K562 (cell line): ENCODE measurements around the gene SLC35A4. TPM values are rescaled to one million over a fixed set of nuclear protein-coding genes. Genes with fewer than 3 reads are reported as not detected.

Experiments
- CBX1 ChIP-seq: sonication (generic); IDR thresholded peaks from 2 replicates; pipeline ENCODE4 v1.6.1; 2016; ENCODE audit warnings: antibody characterized with exemption, low read depth, mild to moderate bottlenecking
- CCNT2 ChIP-seq: IDR thresholded peaks from 2 replicates; pipeline ENCODE4 v1.6.1; 2011; ENCODE audit warnings: borderline replicate concordance, low read depth, mild to moderate bottlenecking, moderate library complexity, mixed read lengths, low read length; ENCODE audit not compliant: insufficient read length; ENCODE audit errors: extremely low read depth
- EP300 ChIP-seq: IDR thresholded peaks from 2 replicates; pipeline ENCODE4 v1.6.1; 2012; ENCODE audit warnings: low read length, improper control_type of control experiment
- GABPB1 ChIP-seq: sonication (generic); formaldehyde crosslinking; IDR thresholded peaks from 2 replicates; pipeline ENCODE4 v1.8.0; 2022; ENCODE audit warnings: mild to moderate bottlenecking, missing genetic modification reagents
- HDAC8 ChIP-seq: fragments of 450-650 bp; IDR thresholded peaks from 2 replicates; pipeline ENCODE4 v1.6.1; 2016; ENCODE audit warnings: mild to moderate bottlenecking, missing genetic modification characterization, moderate library complexity, missing compliant biosample characterization
- HNRNPK ChIP-seq: fragments of 200-400 bp; formaldehyde crosslinking; IDR thresholded peaks from one replicate; pipeline ENCODE4 v1.6.1; 2018; ENCODE audit warnings: mild to moderate bottlenecking, low read depth, low read length; ENCODE audit not compliant: poor library complexity, severe bottlenecking
- JUND ChIP-seq, 2 experiments: IDR thresholded peaks; 2 replicates in 1 of 2; 3 replicates in 1 of 2; pipeline ENCODE4 v1.6.1; 2011; ENCODE audit warnings: borderline replicate concordance in 2 of 2, low read depth in 2 of 2, low read length in 2 of 2, improper control_type of control experiment in 1 of 2, missing biosample characterization in 1 of 2, missing genetic modification characterization in 1 of 2, missing genetic modification reagents in 1 of 2
- KLF1 ChIP-seq: fragments of 450-650 bp; IDR thresholded peaks from 2 replicates; pipeline ENCODE4 v1.6.1; 2016; ENCODE audit warnings: missing genetic modification characterization, missing compliant biosample characterization
- KLF10 ChIP-seq: fragments of 250-450 bp; sonication (Bioruptor Pico); IDR thresholded peaks from 2 replicates; pipeline ENCODE4 v1.6.1; 2021; ENCODE audit warnings: matching md5 sums
- MAFF ChIP-seq: IDR thresholded peaks from 2 replicates; pipeline ENCODE4 v1.6.1; 2012; ENCODE audit warnings: low read length, improper control_type of control experiment
- NR2C1 ChIP-seq, 2 experiments: fragments of 450-650 bp; IDR thresholded peaks; 2 replicates each; pipeline ENCODE4 v1.6.1; 2017; ENCODE audit warnings: mild to moderate bottlenecking in 2 of 2, antibody characterized with exemption in 1 of 2, inconsistent platforms in 1 of 2, missing compliant biosample characterization in 1 of 2, missing genetic modification characterization in 1 of 2
- POLR2B ChIP-seq: fragments of 450-650 bp; IDR thresholded peaks from 2 replicates; pipeline ENCODE4 v1.6.1; 2018; ENCODE audit warnings: low read depth; ENCODE audit not compliant: partially characterized antibody
- PRMT5 ChIP-seq: sonication (generic); formaldehyde crosslinking; IDR thresholded peaks from 2 replicates; pipeline ENCODE4 v1.5.0; 2020; ENCODE audit warnings: missing genetic modification reagents
- RBBP5 ChIP-seq: fragments of 200-600 bp; sonication (generic); IDR thresholded peaks from 2 replicates; pipeline ENCODE4 v1.6.1; 2012; ENCODE audit warnings: borderline replicate concordance, mild to moderate bottlenecking, low read length, control low read depth, inconsistent platforms; ENCODE audit not compliant: insufficient read depth, poor library complexity, severe bottlenecking
- RFX7 ChIP-seq: fragments of 250-450 bp; sonication (Bioruptor Pico); IDR thresholded peaks from 2 replicates; pipeline ENCODE4 v1.5.1; 2021; ENCODE audit warnings: mild to moderate bottlenecking
- RNF2 ChIP-seq: sonication (generic); IDR thresholded peaks from 2 replicates; pipeline ENCODE4 v1.6.1; 2016
- SMAD2 ChIP-seq: fragments of 150-350 bp; IDR thresholded peaks from 2 replicates; pipeline ENCODE4 v1.6.1; 2014; ENCODE audit warnings: low read depth, mild to moderate bottlenecking, low read length
- ZC3H11A ChIP-seq: IDR thresholded peaks from 2 replicates; pipeline ENCODE4 v1.6.1; 2012; ENCODE audit warnings: low read depth, low read length, improper control_type of control experiment
- ZNF134 ChIP-seq: fragments of 250-450 bp; sonication (Bioruptor Pico); conservative IDR thresholded peaks from 2 replicates; pipeline ENCODE4 v1.4.0; 2020
- ZNF143 ChIP-seq: sonication (generic); formaldehyde crosslinking; IDR thresholded peaks from 2 replicates; pipeline ENCODE4 v1.9.0; 2022; ENCODE audit warnings: mild to moderate bottlenecking, missing genetic modification reagents
- ZNF174 ChIP-seq: fragments of 250-450 bp; sonication (Bioruptor Pico); IDR thresholded peaks from 2 replicates; pipeline ENCODE4 v1.4.0; 2020; ENCODE audit warnings: mild to moderate bottlenecking
- ZSCAN32 ChIP-seq: fragments of 450-650 bp; formaldehyde crosslinking; IDR thresholded peaks from 2 replicates; pipeline ENCODE4 v1.4.0; 2020; ENCODE audit warnings: mild to moderate bottlenecking, moderate library complexity
- polyA plus RNA-seq, 8 experiments: library from polyadenylated mRNA; depleted of rRNA in 4 of 8; stranded (reverse) in 5 of 8; unstranded in 3 of 8; fragments of >200 nt; fragmentation: Nextera tagmentation in 2 of 8; fragmentation: Illumina TruSeq in 1 of 8; extraction: Ambion mirVana in 2 of 8; extraction: Trizol in 1 of 8; gene quantifications; 2 replicates each; pipeline versions ENCODE4 v1.2.1 to v1.2.3, GENCODE V29; 2011 to 2014; ENCODE audit warnings: inconsistent platforms in 1 of 8, missing spikeins in 1 of 8
- total RNA-seq, 7 experiments: library from RNA; depleted of rRNA in 6 of 7; stranded (reverse); fragments of >200 nt in 6 of 7; fragmentation: Illumina TruSeq in 2 of 7; extraction: Trizol in 2 of 7; gene quantifications; 2 replicates each; pipeline versions ENCODE4 v1.2.1 to v1.2.3, GENCODE V29; 2011 to 2021; ENCODE audit warnings: low replicate concordance in 1 of 7
- TF ChIP-seq, protein P1 (sequence below), 2 experiments: fragments of 450-650 bp in 1 of 2; sonication (generic) in 1 of 2; formaldehyde crosslinking in 1 of 2; IDR thresholded peaks in 1 of 2; conservative IDR thresholded peaks in 1 of 2; 2 replicates each; pipeline versions ENCODE4 v1.6.1 to v1.8.1; 2016 to 2023; ENCODE audit warnings: mild to moderate bottlenecking in 2 of 2, moderate library complexity in 2 of 2, inconsistent platforms in 1 of 2, missing genetic modification reagents in 1 of 2
- TF ChIP-seq, protein P2 (sequence below): fragments of 250-450 bp; sonication (Bioruptor Pico); IDR thresholded peaks from 2 replicates; pipeline ENCODE4 v1.8.0; 2021; ENCODE audit warnings: moderate library complexity, mild to moderate bottlenecking, inconsistent platforms

SLC35A4 gene
- total and polyA plus RNA-seq, 9 of the 15 experiments (the other 6 are each of a cell fraction or from before 2014, with no cell fraction given), result 21.8 to 171 (median 42.5) TPM

DNA sequence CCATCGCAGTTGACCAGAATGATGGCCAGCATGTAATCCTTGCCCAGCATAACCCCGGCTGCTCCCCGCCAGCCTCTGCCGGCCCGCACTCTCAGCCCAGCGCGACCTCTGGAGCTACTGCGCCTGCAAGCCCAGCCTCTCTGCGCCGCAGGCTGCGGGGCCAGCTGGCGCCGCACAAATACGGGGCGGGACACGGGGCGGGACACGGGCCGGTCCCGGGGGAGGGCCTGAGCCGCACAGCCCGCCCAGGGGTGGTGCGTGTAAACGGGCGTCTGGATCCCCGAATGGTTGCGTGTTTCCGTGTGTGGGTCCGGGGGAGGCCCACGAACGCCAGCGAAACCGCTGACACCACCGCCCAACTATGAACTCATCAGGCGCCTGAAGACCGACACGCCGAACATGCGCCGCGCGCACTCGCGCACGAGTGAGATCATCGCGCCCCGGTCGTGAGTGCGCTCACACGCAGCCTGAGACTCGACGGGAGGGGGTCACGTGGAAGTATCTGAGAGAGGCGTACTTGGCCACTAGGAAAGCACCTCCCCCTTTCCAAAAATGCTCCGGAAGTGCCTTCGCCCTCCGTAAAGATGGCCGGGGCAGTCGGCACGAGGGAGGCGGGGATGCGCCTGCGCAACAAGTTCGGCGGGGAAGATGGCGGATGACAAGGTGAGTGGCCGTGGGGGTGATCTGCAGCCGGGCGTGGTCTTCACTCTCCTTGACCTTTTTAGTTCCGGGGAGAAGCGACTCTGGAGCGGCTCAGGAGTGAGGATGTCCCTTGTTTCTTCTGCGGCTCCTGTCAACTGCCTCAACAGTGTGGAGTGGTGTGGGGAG, at the start of gene SLC35A4, which contains the start of gene APBB3 (continued):
- no peak for TF ChIP-seq ZNF143
- peak; percentile 92 for TF ChIP-seq NR2C1 (IDR thresholded peaks at IDR 0.05)
- TF ChIP-seq NR2C1 (tag; IDR thresholded peaks at IDR 0.05), result peak; percentile 93
- TF ChIP-seq PRMT5 (CRISPR knock-in tag), result no peak
- TF ChIP-seq, protein P1, sequence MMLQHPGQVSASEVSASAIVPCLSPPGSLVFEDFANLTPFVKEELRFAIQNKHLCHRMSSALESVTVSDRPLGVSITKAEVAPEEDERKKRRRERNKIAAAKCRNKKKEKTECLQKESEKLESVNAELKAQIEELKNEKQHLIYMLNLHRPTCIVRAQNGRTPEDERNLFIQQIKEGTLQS (IDR thresholded peaks at IDR 0.05), result peak; percentile 96
- TF ChIP-seq, protein P1 (CRISPR knock-in tag; conservative IDR thresholded peaks at IDR 0.05), result peak; percentile 74; the same call in 1 of the 2 replicates
- no peak for TF ChIP-seq KLF10
- peak; percentile 30 for TF ChIP-seq HNRNPK
- peak; percentile 82 for TF ChIP-seq POLR2B
- TF ChIP-seq RBBP5, result peak; percentile 18
- TF ChIP-seq JUND (IDR thresholded peaks at IDR 0.05; ENCODE audit: borderline replicate concordance, low read depth, low read length), result peak; percentile 97
- TF ChIP-seq JUND (tag; IDR thresholded peaks at IDR 0.05; ENCODE audit: borderline replicate concordance, low read depth, low read length), result peak; percentile 93; the same call in 2 of the 3 replicates
- TF ChIP-seq MAFF, result no peak
- TF ChIP-seq SMAD2, result no peak
- no peak for TF ChIP-seq ZC3H11A
- peak; percentile 90 for TF ChIP-seq KLF1 (tag)
- peak; percentile 88 for TF ChIP-seq RNF2
- TF ChIP-seq CBX1, result peak; percentile 24; the same call in 1 of the 2 replicates
- TF ChIP-seq EP300, result peak; percentile 58
- TF ChIP-seq, protein P2, sequence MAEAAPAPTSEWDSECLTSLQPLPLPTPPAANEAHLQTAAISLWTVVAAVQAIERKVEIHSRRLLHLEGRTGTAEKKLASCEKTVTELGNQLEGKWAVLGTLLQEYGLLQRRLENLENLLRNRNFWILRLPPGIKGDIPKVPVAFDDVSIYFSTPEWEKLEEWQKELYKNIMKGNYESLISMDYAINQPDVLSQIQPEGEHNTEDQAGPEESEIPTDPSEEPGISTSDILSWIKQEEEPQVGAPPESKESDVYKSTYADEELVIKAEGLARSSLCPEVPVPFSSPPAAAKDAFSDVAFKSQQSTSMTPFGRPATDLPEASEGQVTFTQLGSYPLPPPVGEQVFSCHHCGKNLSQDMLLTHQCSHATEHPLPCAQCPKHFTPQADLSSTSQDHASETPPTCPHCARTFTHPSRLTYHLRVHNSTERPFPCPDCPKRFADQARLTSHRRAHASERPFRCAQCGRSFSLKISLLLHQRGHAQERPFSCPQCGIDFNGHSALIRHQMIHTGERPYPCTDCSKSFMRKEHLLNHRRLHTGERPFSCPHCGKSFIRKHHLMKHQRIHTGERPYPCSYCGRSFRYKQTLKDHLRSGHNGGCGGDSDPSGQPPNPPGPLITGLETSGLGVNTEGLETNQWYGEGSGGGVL (CRISPR knock-in tag), result no peak
- peak; percentile 70 for TF ChIP-seq CCNT2
- no peak for TF ChIP-seq HDAC8 (tag)
- peak; percentile 11; the same call in 1 of the 2 replicates for TF ChIP-seq ZNF134
- TF ChIP-seq RFX7 (CRISPR knock-in tag), result no peak
- TF ChIP-seq GABPB1 (CRISPR knock-in tag), result peak; percentile 92
- no peak for TF ChIP-seq ZNF174 (CRISPR knock-in tag)
- no peak for TF ChIP-seq ZSCAN32 (CRISPR knock-in tag)
